ENCODE results near the gene ADGRL2. TPM values are rescaled to one million over a fixed set of nuclear protein-coding genes. Genes with fewer than 3 reads are reported as not detected.

Gene ADGRL2
- polyA plus RNA-seq, 1 donor (not counting 4 experiments of a cell fraction or from before 2014, with no cell fraction given) = 6.6 TPM

DNA sequence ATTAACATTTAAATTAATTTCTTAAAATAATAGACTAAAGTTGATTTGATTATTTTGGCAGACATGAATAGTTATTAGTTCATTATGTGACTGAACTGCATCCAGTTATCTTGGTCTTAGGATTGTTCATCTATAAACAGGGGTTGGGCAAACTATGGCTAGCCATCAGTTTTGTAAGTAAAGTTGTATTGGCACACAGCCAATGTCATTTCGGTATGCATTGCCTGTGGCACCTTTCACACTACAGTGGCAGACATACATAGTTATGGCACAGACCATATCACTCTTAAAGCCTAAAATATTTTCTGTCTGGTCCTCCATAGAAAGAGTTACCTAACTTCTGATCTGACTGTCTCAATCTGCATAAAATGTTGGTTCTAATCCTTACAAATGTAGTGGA, 27.2 kb downstream of the ADGRL2 start:
- dilution Hi-C loops (cut with MboI; ENCODE audit: extremely low pct_ligation_motif_present, low sequenced_read_pairs) = no loop called here
- Histone ChIP-seq H3K79me2 (ENCODE audit: control insufficient read depth, insufficient read depth, low read length) (no peaks in the 10 kb centered on the region), H3K27ac (ENCODE audit: control insufficient read depth, insufficient read depth, low read length) (no peak overlapping the region)

DNA sequence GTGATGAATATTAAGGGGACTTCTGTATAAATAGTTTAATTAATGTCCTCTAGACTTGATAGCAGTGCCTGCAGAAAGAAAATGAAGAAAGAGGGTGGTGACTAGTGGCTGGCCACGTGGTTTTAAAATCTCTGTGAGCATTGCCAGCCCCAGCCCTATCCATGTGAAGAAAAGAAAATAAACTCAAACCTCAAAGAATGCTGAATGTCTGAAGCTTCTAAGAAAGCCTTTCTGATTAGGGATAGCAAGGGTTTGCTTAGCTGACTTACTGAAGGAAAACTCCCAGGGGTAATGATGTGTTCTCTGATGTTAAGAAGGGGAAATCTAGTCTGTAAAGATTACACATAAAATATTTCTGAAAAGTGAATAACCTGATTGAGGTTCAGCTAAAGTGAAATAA, 31.8 kb downstream of the ADGRL2 start:
- Histone ChIP-seq H3K4me1 (ENCODE audit: control insufficient read depth, extremely low read depth, insufficient read depth, low read length) (no peaks in the 10 kb centered on the region), H3K4me3 (ENCODE audit: control insufficient read depth in 2 of 3, extremely low read depth in 1 of 3, insufficient read depth in 2 of 3, low read depth in 1 of 3, low read length in 3 of 3) (no peak overlapping the region), H3K9ac (ENCODE audit: control insufficient read depth, extremely low read depth, insufficient read depth, low read length) (no peak overlapping the region), H2AFZ (ENCODE audit: control insufficient read depth, low read length) (no peak overlapping the region), H3K9me1 (ENCODE audit: control insufficient read depth, extremely low read depth, insufficient read depth, low read length) (no peaks in the 10 kb centered on the region), H3K79me2 (ENCODE audit: control insufficient read depth, insufficient read depth, low read length) (no peaks in the 10 kb centered on the region), H3K27ac (ENCODE audit: control insufficient read depth, insufficient read depth, low read length) (no peak overlapping the region), H4K20me1 (ENCODE audit: control insufficient read depth, extremely low read depth, insufficient read depth, low read length) (no peaks in the 10 kb centered on the region), H3K4me2 (ENCODE audit: control insufficient read depth, extremely low read depth, insufficient read depth, low read depth, low read length) (no peak overlapping the region), H3K9me3 (ENCODE audit: control insufficient read depth, low read depth, low read length) (no peaks in the 10 kb centered on the region), H3K27me3 (ENCODE audit: control insufficient read depth, extremely low read depth, insufficient read depth, low read length) (no peaks in the 10 kb centered on the region), H3K36me3 (ENCODE audit: control insufficient read depth in 2 of 2, extremely low read depth in 1 of 2, insufficient read depth in 2 of 2, low read length in 2 of 2) (no peaks in the 10 kb centered on the region)
- DNase-seq (ENCODE audit: low read depth, low spot score) = no peak
- dilution Hi-C loops (cut with MboI; ENCODE audit: extremely low pct_ligation_motif_present, low sequenced_read_pairs) = no loop called here
- TF ChIP-seq, protein P1, sequence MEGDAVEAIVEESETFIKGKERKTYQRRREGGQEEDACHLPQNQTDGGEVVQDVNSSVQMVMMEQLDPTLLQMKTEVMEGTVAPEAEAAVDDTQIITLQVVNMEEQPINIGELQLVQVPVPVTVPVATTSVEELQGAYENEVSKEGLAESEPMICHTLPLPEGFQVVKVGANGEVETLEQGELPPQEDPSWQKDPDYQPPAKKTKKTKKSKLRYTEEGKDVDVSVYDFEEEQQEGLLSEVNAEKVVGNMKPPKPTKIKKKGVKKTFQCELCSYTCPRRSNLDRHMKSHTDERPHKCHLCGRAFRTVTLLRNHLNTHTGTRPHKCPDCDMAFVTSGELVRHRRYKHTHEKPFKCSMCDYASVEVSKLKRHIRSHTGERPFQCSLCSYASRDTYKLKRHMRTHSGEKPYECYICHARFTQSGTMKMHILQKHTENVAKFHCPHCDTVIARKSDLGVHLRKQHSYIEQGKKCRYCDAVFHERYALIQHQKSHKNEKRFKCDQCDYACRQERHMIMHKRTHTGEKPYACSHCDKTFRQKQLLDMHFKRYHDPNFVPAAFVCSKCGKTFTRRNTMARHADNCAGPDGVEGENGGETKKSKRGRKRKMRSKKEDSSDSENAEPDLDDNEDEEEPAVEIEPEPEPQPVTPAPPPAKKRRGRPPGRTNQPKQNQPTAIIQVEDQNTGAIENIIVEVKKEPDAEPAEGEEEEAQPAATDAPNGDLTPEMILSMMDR (optimal IDR thresholded peaks at IDR 0.05 in 1 of 3, IDR thresholded peaks at IDR 0.05 in 1 of 3, conservative IDR thresholded peaks at IDR 0.05 in 1 of 3; ENCODE audit: extremely low read depth in 1 of 3, insufficient read depth in 2 of 3, low read length in 3 of 3) = no peak
- no peak for TF ChIP-seq EZH2 (IDR thresholded peaks at IDR 0.05; ENCODE audit: low read length)
- FAIRE-seq = no peak

More for the DNA sequence above, 27.2 kb downstream of the ADGRL2 start:
- no peak for DNase-seq (ENCODE audit: low read depth, low spot score)
- no peaks in the 10 kb centered on the region for H3K9me1 ChIP-seq (ENCODE audit: control insufficient read depth, extremely low read depth, insufficient read depth, low read length)
- no peak for FAIRE-seq
- H3K36me3 ChIP-seq (ENCODE audit: control insufficient read depth in 2 of 2, extremely low read depth in 1 of 2, insufficient read depth in 2 of 2, low read length in 2 of 2) = no peaks in the 10 kb centered on the region
- H3K4me2 ChIP-seq (ENCODE audit: control insufficient read depth, extremely low read depth, insufficient read depth, low read depth, low read length) = no peak overlapping the region
- H3K9ac ChIP-seq (ENCODE audit: control insufficient read depth, extremely low read depth, insufficient read depth, low read length) = no peak overlapping the region
- no peak overlapping the region for H2AFZ ChIP-seq (ENCODE audit: control insufficient read depth, low read length)
- no peaks in the 10 kb centered on the region for H3K4me1 ChIP-seq (ENCODE audit: control insufficient read depth, extremely low read depth, insufficient read depth, low read length)
- TF ChIP-seq, protein P1 (optimal IDR thresholded peaks at IDR 0.05 in 1 of 3, IDR thresholded peaks at IDR 0.05 in 1 of 3, conservative IDR thresholded peaks at IDR 0.05 in 1 of 3; ENCODE audit: extremely low read depth in 1 of 3, insufficient read depth in 2 of 3, low read length in 3 of 3) = no peak
- no peak for TF ChIP-seq EZH2 (IDR thresholded peaks at IDR 0.05; ENCODE audit: low read length)
- no peaks in the 10 kb centered on the region for H3K9me3 ChIP-seq (ENCODE audit: control insufficient read depth, low read depth, low read length)
- H3K27me3 ChIP-seq (ENCODE audit: control insufficient read depth, extremely low read depth, insufficient read depth, low read length) = no peaks in the 10 kb centered on the region
- H4K20me1 ChIP-seq (ENCODE audit: control insufficient read depth, extremely low read depth, insufficient read depth, low read length) = no peaks in the 10 kb centered on the region
- H3K4me3 ChIP-seq (ENCODE audit: control insufficient read depth in 2 of 3, extremely low read depth in 1 of 3, insufficient read depth in 2 of 3, low read depth in 1 of 3, low read length in 3 of 3) = no peak overlapping the region

Measured in keratinocyte (primary cell).